Neural cell (in vitro differentiated cells): Measurements from ENCODE around the gene SMIM1. TPM values are rescaled to one million over a fixed set of nuclear protein-coding genes. Genes with fewer than 3 reads are reported as not detected.

Experiments used
- H2AFZ ChIP-seq: fragments of 200-600, 300-800 bp; sonication (generic), shearing (Covaris generic); 2 replicates; pipeline ENCODE4 v1.6.0; 2014; ENCODE audit warnings: low read depth, mild to moderate bottlenecking, antibody characterized with exemption, low read length, moderate library complexity
- H3F3A ChIP-seq: fragments of 200-600 bp; shearing (Covaris generic); 2 replicates; pipeline ENCODE4 v1.6.1; 2016; ENCODE audit warnings: mild to moderate bottlenecking, moderate library complexity, mixed read lengths, antibody characterized with exemption, low read length; ENCODE audit not compliant: insufficient read depth, poor library complexity, severe bottlenecking
- H3K27ac ChIP-seq: fragments of 200-600, 300-800 bp; sonication (generic), shearing (Covaris generic); 2 replicates; pipeline ENCODE4 v1.5.1; 2014; ENCODE audit warnings: mild to moderate bottlenecking, low read length, moderate library complexity
- H3K27me3 ChIP-seq: fragments of 300-800, 200-600 bp; sonication (generic), shearing (Covaris generic); 2 replicates; pipeline ENCODE4 v1.6.0; 2014; ENCODE audit warnings: mild to moderate bottlenecking, low read depth, low read length, moderate library complexity; ENCODE audit not compliant: insufficient read depth
- H3K36me3 ChIP-seq: fragments of 300-800, 200-600 bp; sonication (generic), shearing (Covaris generic); 2 replicates; pipeline ENCODE4 v1.5.1; 2014; ENCODE audit warnings: mild to moderate bottlenecking, antibody characterized with exemption, low read length, moderate library complexity; ENCODE audit not compliant: insufficient read depth
- H3K4me2 ChIP-seq: fragments of 300-800, 200-600 bp; sonication (generic), shearing (Covaris generic); 2 replicates; pipeline ENCODE4 v1.6.0; 2014; ENCODE audit warnings: mild to moderate bottlenecking, low read length
- H3K4me3 ChIP-seq: fragments of 300-800, 200-600 bp; sonication (generic), shearing (Covaris generic); 2 replicates; pipeline ENCODE4 v1.5.1; 2014; ENCODE audit warnings: mild to moderate bottlenecking, low read length, moderate library complexity
- H3K79me2 ChIP-seq: fragments of 200-600 bp; shearing (Covaris generic); replicated peaks from 2 replicates; pipeline ENCODE4 v1.6.0; 2014; ENCODE audit warnings: mild to moderate bottlenecking, low read length, moderate library complexity; ENCODE audit not compliant: insufficient read depth
- H3K9ac ChIP-seq: fragments of 300-800, 200-600 bp; sonication (generic), shearing (Covaris generic); 2 replicates; pipeline ENCODE4 v1.6.1; 2016; ENCODE audit warnings: mild to moderate bottlenecking, low read length, mixed read lengths
- H3K9me2 ChIP-seq: fragments of 200-600 bp; shearing (Covaris generic); 2 replicates; pipeline ENCODE4 v1.6.1; 2016; ENCODE audit warnings: mild to moderate bottlenecking, low read length, mixed read lengths; ENCODE audit not compliant: insufficient read depth
- H3K9me3 ChIP-seq: fragments of 200-600, 300-800 bp; sonication (generic), shearing (Covaris generic); 2 replicates; pipeline ENCODE4 v1.6.1; 2016; ENCODE audit warnings: mild to moderate bottlenecking, mixed run types, low read length, moderate library complexity, mixed read lengths
- H4K20me1 ChIP-seq: fragments of 200-600 bp; shearing (Covaris generic); 2 replicates; pipeline ENCODE4 v1.6.1; 2016; ENCODE audit warnings: mild to moderate bottlenecking, mixed run types; ENCODE audit not compliant: insufficient read depth
- EP300 ChIP-seq: fragments of 450-650 bp; conservative IDR thresholded peaks from 2 replicates; pipeline ENCODE4 v1.6.1; 2014; ENCODE audit warnings: antibody characterized with exemption, mild to moderate bottlenecking, moderate library complexity; ENCODE audit not compliant: poor library complexity, severe bottlenecking
- EZH2 ChIP-seq: fragments of 200-600, 300-800 bp; shearing (Covaris generic), sonication (generic); IDR thresholded peaks from 2 replicates; pipeline ENCODE4 v1.6.1; 2014; ENCODE audit warnings: antibody characterized with exemption, low read length, borderline replicate concordance, mild to moderate bottlenecking; ENCODE audit not compliant: insufficient read depth, poor library complexity, severe bottlenecking
- MXI1 ChIP-seq: fragments of 450-650 bp; conservative IDR thresholded peaks from 2 replicates; pipeline ENCODE4 v1.6.1; 2014; ENCODE audit warnings: antibody characterized with exemption, mild to moderate bottlenecking; ENCODE audit not compliant: poor library complexity, severe bottlenecking
- POLR2AphosphoS5 ChIP-seq: IDR thresholded peaks from 2 replicates; pipeline ENCODE4 v1.6.1; 2012
- RAD21 ChIP-seq: fragments of 450-650 bp; conservative IDR thresholded peaks from 2 replicates; pipeline ENCODE4 v1.6.1; 2014; ENCODE audit warnings: antibody characterized with exemption, mild to moderate bottlenecking, moderate library complexity
- SMC3 ChIP-seq: fragments of 450-650 bp; conservative IDR thresholded peaks from 2 replicates; pipeline ENCODE4 v1.6.1; 2014; ENCODE audit warnings: antibody characterized with exemption, mild to moderate bottlenecking, moderate library complexity; ENCODE audit not compliant: poor library complexity
- TAF1 ChIP-seq: IDR thresholded peaks from 2 replicates; pipeline ENCODE4 v1.6.1; 2012; ENCODE audit warnings: low read depth
- polyA plus RNA-seq: library from polyadenylated mRNA; depleted of rRNA; stranded (reverse); fragments of >200 nt; gene quantifications from 2 replicates; pipeline ENCODE4 v1.2.3, GENCODE V29; 2014
- TF ChIP-seq, protein P1 (sequence below): IDR thresholded peaks from 2 replicates; pipeline ENCODE4 v1.6.1; 2012; ENCODE audit warnings: borderline replicate concordance
- TF ChIP-seq, protein P2 (sequence below): fragments of 450-650 bp; IDR thresholded peaks from 2 replicates; pipeline ENCODE4 v1.5.1; 2014; ENCODE audit warnings: antibody characterized with exemption, mild to moderate bottlenecking, moderate library complexity; ENCODE audit not compliant: poor library complexity, severe bottlenecking

SMIM1 gene
- polyA plus RNA-seq, 1 donor from 2014 or later: not detected

DNA sequence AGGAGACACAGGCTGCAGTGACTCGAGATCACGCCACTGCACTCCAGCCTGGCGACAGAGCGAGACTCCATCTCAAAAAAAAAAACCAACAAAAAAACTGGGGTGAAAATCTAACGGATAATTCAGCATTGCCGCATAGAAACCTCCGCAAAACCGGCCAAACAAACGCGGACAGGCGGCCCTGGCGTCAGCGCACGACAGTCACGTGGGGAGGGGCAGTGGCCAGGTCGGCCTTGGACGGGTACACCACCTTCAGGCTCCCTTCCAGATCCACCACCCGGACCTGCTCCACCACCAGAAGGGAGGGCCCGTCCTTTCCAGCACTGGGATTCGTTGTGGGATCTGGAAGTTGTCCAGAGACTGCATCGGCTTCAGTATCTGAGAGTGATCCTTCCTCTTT lies 8.4 kb downstream of the SMIM1 start:
- Histone ChIP-seq H3K4me3 (no peak overlapping the region), H3K36me3 (no peaks in the 10 kb centered on the region)

DNA sequence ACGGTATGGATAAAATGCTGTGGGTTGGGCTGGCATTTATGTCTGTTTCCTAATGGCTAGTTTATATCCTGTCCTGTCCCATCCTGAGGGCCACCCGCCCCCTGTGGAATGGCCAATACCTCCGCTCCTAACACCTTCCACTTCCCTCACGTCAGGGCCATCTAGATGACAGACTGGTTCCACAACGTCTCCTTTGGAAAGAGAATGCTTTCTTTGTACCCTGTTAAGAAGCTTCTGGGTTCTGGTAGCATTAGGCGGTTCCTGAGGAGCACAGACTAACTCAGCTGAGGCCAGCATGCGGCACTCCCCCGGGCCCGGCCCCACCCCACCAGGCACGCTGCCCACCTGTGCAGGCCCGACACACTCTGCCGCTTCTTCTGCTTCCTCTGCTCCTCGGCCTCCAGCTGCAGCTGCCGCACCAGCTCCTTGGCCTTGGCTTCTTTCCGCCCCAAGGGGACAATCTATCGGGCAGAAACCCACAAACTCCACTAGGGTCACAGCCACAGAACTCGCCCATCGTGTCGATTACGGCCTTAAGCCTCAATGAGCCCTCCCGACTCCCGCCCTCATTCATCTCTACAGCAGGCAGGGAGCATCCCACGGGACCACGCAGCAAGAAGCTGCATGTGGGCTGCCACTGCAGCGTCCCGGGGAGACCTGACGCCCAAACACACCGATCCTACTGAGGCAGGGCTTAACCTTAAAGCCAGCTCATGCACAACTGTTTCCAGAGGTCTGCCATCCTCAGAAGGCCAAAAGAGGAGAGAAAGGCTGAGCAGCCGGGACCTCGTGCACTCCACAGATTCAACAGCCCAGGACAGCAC lies 11.3 kb downstream of the SMIM1 start:
- Histone ChIP-seq H3K36me3 (no peaks in the 10 kb centered on the region), H3K4me2 (no peak overlapping the region), H3K4me3 (no peak overlapping the region), H3K27me3 (no peaks in the 10 kb centered on the region), H4K20me1 (no peaks in the 10 kb centered on the region), H2AFZ (no peak overlapping the region), H3K9ac (no peak overlapping the region), H3K79me2 (no peaks in the 10 kb centered on the region), H3K9me2 (no peaks in the 10 kb centered on the region), H3K9me3 (no peaks in the 10 kb centered on the region), H3K27ac (no peak overlapping the region), H3F3A (no peaks in the 10 kb centered on the region)
- TF ChIP-seq, protein P1, sequence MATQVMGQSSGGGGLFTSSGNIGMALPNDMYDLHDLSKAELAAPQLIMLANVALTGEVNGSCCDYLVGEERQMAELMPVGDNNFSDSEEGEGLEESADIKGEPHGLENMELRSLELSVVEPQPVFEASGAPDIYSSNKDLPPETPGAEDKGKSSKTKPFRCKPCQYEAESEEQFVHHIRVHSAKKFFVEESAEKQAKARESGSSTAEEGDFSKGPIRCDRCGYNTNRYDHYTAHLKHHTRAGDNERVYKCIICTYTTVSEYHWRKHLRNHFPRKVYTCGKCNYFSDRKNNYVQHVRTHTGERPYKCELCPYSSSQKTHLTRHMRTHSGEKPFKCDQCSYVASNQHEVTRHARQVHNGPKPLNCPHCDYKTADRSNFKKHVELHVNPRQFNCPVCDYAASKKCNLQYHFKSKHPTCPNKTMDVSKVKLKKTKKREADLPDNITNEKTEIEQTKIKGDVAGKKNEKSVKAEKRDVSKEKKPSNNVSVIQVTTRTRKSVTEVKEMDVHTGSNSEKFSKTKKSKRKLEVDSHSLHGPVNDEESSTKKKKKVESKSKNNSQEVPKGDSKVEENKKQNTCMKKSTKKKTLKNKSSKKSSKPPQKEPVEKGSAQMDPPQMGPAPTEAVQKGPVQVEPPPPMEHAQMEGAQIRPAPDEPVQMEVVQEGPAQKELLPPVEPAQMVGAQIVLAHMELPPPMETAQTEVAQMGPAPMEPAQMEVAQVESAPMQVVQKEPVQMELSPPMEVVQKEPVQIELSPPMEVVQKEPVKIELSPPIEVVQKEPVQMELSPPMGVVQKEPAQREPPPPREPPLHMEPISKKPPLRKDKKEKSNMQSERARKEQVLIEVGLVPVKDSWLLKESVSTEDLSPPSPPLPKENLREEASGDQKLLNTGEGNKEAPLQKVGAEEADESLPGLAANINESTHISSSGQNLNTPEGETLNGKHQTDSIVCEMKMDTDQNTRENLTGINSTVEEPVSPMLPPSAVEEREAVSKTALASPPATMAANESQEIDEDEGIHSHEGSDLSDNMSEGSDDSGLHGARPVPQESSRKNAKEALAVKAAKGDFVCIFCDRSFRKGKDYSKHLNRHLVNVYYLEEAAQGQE: no peak
- TF ChIP-seq SMC3 (no peak), EP300 (no peak), POLR2AphosphoS5 (no peak), RAD21 (no peak), EZH2 (no peak), MXI1 (no peak), TAF1 (no peak)
- TF ChIP-seq, protein P2, sequence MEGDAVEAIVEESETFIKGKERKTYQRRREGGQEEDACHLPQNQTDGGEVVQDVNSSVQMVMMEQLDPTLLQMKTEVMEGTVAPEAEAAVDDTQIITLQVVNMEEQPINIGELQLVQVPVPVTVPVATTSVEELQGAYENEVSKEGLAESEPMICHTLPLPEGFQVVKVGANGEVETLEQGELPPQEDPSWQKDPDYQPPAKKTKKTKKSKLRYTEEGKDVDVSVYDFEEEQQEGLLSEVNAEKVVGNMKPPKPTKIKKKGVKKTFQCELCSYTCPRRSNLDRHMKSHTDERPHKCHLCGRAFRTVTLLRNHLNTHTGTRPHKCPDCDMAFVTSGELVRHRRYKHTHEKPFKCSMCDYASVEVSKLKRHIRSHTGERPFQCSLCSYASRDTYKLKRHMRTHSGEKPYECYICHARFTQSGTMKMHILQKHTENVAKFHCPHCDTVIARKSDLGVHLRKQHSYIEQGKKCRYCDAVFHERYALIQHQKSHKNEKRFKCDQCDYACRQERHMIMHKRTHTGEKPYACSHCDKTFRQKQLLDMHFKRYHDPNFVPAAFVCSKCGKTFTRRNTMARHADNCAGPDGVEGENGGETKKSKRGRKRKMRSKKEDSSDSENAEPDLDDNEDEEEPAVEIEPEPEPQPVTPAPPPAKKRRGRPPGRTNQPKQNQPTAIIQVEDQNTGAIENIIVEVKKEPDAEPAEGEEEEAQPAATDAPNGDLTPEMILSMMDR: no peak

More for the DNA sequence above, 8.4 kb downstream of the SMIM1 start:
- Histone ChIP-seq H2AFZ (no peak overlapping the region), H3K27me3 (no peaks in the 10 kb centered on the region), H4K20me1 (no peaks in the 10 kb centered on the region), H3K79me2 (no peaks in the 10 kb centered on the region), H3K9me2 (no peaks in the 10 kb centered on the region), H3F3A (no peaks in the 10 kb centered on the region), H3K9ac (no peak overlapping the region), H3K27ac (no peak overlapping the region), H3K4me2 (no peak overlapping the region), H3K9me3 (no peaks in the 10 kb centered on the region)
- no peak for TF ChIP-seq RAD21
- TF ChIP-seq TAF1: no peak
- no peak for TF ChIP-seq EP300
- TF ChIP-seq, protein P2: no peak
- TF ChIP-seq, protein P1: no peak
- no peak for TF ChIP-seq POLR2AphosphoS5
- TF ChIP-seq MXI1: no peak
- TF ChIP-seq EZH2: no peak
- TF ChIP-seq SMC3: no peak
